ENCODE measurements around the gene FITM1.

The FITM1 gene

GRCh38 chr14:24119691-24120090, 10.8 kb upstream of the FITM1 start:
- no peak for DNase-seq (ENCODE audit: low spot score)

DNA sequence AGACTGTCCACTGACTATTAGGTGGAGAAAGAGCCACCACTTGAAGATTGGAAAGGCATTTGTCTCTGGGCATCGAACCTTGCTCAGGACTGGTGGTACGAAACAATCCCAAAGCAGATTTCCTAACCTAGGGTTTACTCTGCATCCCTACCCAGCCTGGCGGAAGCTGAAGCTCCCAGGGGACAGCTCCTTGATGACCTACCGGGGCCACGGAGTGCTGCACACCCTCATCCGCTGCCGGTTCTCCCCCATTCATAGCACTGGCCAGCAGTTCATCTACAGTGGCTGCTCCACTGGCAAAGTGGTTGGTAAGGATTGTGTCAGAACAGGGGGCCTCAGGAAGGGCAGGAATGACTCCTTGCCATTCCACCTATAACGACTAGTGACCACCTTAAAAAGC, 9.2 kb upstream of the FITM1 start:
- DNase-seq (ENCODE audit: low spot score) = no peak

GRCh38 chr14:24122416-24122815, 8.0 kb upstream of the FITM1 start:
- no peak for DNase-seq (ENCODE audit: low spot score)

DNA sequence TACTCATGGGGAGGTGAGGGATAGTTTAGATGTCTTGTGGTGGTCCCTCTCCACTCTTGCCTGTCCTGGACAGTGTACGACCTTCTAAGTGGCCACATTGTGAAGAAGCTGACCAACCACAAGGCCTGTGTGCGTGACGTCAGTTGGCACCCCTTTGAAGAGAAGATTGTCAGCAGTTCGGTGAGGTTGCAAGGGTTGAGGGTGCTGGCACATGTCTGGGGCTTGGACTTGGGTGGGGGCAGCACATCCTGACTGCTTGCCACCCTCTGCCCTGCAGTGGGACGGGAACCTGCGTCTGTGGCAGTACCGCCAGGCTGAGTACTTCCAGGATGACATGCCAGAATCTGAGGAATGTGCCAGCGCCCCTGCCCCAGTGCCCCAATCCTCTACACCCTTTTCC, 7.6 kb upstream of the FITM1 start:
- DNase-seq (ENCODE audit: low spot score) = no peak

- no peak for DNase-seq (ENCODE audit: low spot score)
Measured at GRCh38 chr14:24123424-24124417, 6.7 kb upstream of the FITM1 start.

GRCh38 chr14:24126939-24127338, 3.5 kb upstream of the FITM1 start:
- no peak for DNase-seq (ENCODE audit: low spot score)

DNA sequence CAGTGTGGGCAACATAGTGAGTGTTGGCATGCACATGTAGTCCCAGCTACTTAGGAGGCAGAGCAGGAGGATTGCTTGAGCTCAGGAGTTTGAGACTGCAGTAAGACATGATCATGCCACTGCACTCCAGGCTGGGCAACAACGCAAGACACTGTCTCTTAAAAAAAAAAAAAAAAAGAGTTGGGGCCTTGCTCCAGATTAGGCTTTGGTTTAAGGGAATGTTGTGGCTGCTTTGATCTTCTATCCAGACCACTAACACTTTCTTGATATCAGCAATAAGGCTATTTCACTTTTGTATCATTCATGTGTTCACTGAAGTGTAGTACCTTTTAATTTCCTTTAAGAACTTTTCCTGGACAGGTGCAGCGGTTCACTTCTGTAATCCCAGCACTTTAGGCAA, 2.8 kb upstream of the FITM1 start:
- no peak for DNase-seq (ENCODE audit: low spot score)

GRCh38 chr14:24129410-24129998, 955 bp upstream of the FITM1 start:
- no peak for DNase-seq (ENCODE audit: low spot score)

- DNase-seq (ENCODE audit: low spot score) = no peak
Measured at GRCh38 chr14:24130717-24131548, 474 bp downstream of the FITM1 start.

GRCh38 chr14:24131549-24131966, 1.1 kb downstream of the FITM1 start:
- no peak for DNase-seq (ENCODE audit: low spot score)

- no peak for DNase-seq (ENCODE audit: low spot score)
Measured at GRCh38 chr14:24132061-24132685, 1.7 kb downstream of the FITM1 start.

- no peak for DNase-seq (ENCODE audit: low spot score)
Measured at GRCh38 chr14:24132976-24133375, 2.5 kb downstream of the FITM1 start.

DNA sequence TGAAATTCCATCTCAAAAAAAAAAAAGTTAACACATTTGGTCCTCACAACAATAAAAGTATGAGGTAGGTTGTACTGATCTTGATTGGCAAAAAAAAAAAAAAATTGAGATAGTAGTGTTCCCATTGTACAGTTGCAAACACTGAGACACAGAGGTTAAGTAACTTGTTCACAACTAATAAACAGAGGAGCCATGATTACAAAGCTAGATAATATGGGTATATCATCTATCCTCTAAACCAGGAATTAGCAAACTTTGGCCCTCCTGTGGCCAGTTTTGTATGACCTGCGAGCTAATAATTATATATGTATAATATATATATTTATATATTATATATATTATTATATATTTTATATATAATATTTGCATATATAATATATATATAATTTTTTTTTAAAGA, 3.3 kb downstream of the FITM1 start:
- no peak for DNase-seq (ENCODE audit: low spot score)

DNA sequence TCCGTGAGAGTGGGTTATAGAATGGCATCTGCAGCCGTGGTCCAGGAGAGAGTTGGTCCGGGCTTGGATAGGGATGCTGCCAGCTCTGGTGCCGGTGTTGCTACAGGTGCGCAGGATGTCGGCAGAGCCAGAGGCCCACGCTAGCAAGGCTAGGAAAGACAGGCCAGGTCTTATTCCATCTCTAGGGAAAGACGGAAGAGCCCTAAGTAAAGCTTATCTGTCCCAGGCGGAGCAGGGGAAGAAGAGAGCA, 5.0 kb downstream of the FITM1 start:
- DNase-seq (ENCODE audit: low spot score) = no peak

GRCh38 chr14:24135834-24136683, 5.6 kb downstream of the FITM1 start, which contains the start of gene PSME1:
PSME1 (plus strand) TSS chr14:24136194; CDS start chr14:24136263, 69 bp downstream.
- DNase-seq (ENCODE audit: low spot score) = peak; percentile 97

- no peak for DNase-seq (ENCODE audit: low spot score)
Measured at GRCh38 chr14:24136684-24137528, 6.4 kb downstream of the FITM1 start.

DNA sequence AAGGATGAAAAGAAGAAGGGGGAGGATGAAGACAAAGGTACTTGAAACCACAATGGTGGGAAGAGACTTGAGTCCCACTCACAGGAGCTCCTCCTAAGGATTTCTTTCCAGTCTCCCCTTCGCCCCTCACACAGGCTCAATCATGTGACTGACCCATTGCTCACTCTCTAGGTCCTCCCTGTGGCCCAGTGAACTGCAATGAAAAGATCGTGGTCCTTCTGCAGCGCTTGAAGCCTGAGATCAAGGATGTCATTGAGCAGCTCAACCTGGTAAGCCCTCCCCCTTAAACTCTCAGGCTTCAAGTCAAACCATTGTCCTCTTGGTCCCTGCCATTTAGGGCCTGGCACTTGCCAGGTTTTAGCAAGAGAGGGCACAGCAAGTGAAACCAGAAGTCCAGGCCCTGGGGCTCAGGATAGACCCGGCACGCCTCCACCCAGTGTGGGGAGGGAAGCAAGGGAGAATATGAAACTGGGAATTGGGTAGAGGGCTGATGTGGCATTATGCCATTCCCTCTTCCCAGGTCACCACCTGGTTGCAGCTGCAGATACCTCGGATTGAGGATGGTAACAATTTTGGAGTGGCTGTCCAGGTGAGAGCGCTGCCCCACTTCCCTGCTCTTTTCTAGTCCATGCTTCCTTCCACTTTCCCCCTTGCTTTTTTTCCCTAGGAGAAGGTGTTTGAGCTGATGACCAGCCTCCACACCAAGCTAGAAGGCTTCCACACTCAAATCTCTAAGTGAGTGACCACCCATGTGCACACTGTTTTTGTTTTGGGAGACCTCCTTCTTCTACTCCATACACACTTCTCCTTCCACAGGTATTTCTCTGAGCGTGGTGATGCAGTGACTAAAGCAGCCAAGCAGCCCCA, 7.3 kb downstream of the FITM1 start:
- DNase-seq (ENCODE audit: low spot score) = no peak

GRCh38 chr14:24138396-24139271, 8.2 kb downstream of the FITM1 start:
- DNase-seq (ENCODE audit: low spot score) = no peak
